Gastrocnemius medialis (tissue), 4 donors: ENCODE measurements around the gene LACTBL1. TPM values are rescaled to one million over a fixed set of nuclear protein-coding genes. Genes with fewer than 3 reads are reported as not detected.

Experiments
- ATAC-seq, 2 donors: fragments of 150-250 bp; one replicate each; pipeline ENCODE4 v1.9.1; 2016
- DNase-seq, 2 donors: peaks; one replicate each; pipeline ENCODE4 v3.0.0-alpha.2; 2019
- H3K27ac ChIP-seq, 4 donors: fragments of 200-600 bp; sonication (generic); 1 replicate in 1 of 4; 2 replicates in 3 of 4; pipeline ENCODE4 v1.5.1; 2016 to 2018; ENCODE audit warnings: mild to moderate bottlenecking in 2 of 4, moderate library complexity in 1 of 4
- H3K27me3 ChIP-seq, 3 donors: fragments of 200-600 bp; sonication (generic) in 2 of 3; 1 replicate in 1 of 3; 2 replicates in 2 of 3; pipeline versions ENCODE4 v1.5.1 to v1.6.0; 2016 to 2019; ENCODE audit warnings: mild to moderate bottlenecking in 1 of 3, moderate library complexity in 1 of 3
- H3K36me3 ChIP-seq, 2 donors: fragments of 200-600 bp; sonication (generic) in 1 of 2; one replicate each; pipeline ENCODE4 v1.5.1; 2017 to 2018
- H3K4me1 ChIP-seq, 2 donors: fragments of 200-600 bp; sonication (generic) in 1 of 2; one replicate each; pipeline ENCODE4 v1.5.1; 2016 to 2017; ENCODE audit warnings: mild to moderate bottlenecking in 2 of 2
- H3K4me3 ChIP-seq, 4 donors: fragments of 200-600 bp; sonication (generic) in 3 of 4; 1 replicate in 1 of 4; 2 replicates in 3 of 4; pipeline ENCODE4 v1.5.1; 2016 to 2019; ENCODE audit warnings: mild to moderate bottlenecking in 2 of 4
- H3K9me3 ChIP-seq, 3 donors: fragments of 200-600 bp; sonication (generic) in 2 of 3; 1 replicate in 1 of 3; 2 replicates in 2 of 3; pipeline ENCODE4 v1.5.1; 2016 to 2019
- CTCF ChIP-seq, 5 experiments: fragments of 450-650 bp in 3 of 5; fragments of 200-600 bp in 2 of 5; sonication (generic) in 2 of 5; IDR thresholded peaks in 4 of 5; conservative IDR thresholded peaks in 1 of 5; 1 replicate in 4 of 5; 2 replicates in 1 of 5; pipeline ENCODE4 v1.5.1; 2016 to 2019; ENCODE audit warnings: antibody characterized with exemption in 5 of 5, mild to moderate bottlenecking in 3 of 5, moderate library complexity in 3 of 5
- POLR2A ChIP-seq, 2 donors: fragments of 450-650 bp; IDR thresholded peaks; one replicate each; pipeline ENCODE4 v1.6.1; 2017; ENCODE audit warnings: antibody characterized with exemption in 2 of 2, mild to moderate bottlenecking in 2 of 2, moderate library complexity in 2 of 2
- in situ Hi-C, 4 donors: fragments of 200-750 bp; cut with MboI; loops; one replicate each; pipeline versions ENCODE4 v1.15.0 to v1.8.0; 2017; ENCODE audit warnings: low sequenced_read_pairs in 4 of 4
- intact Hi-C: fragments of 100-400 bp; cut with DNase I; formaldehyde crosslinking; loops from one replicate; pipeline ENCODE4 v1.15.1; 2023; ENCODE audit warnings: low total_unique reads
- total RNA-seq, 4 donors: library from RNA; depleted of rRNA; stranded (reverse); fragments of >200 nt; gene quantifications; one replicate each; pipeline versions ENCODE4 v1.1.0 to v1.2.3, GENCODE V29; 2016

The LACTBL1 gene
- total RNA-seq, 4 donors from 2014 or later: not detected

GRCh38 chr1:22935433-22935832 is 37.2 kb downstream of the LACTBL1 start:
- Histone ChIP-seq H3K4me3 (no peak overlapping the region), H3K27ac (no peak overlapping the region), H3K27me3 (peaks cover 0 to 2% (median 0%) of the 10 kb centered on the region in 3 donors), H3K4me1 (no peaks in the 10 kb centered on the region), H3K9me3 (no peaks in the 10 kb centered on the region), H3K36me3 (no peaks in the 10 kb centered on the region)
- TF ChIP-seq POLR2A (IDR thresholded peaks at IDR 0.05) (no peak), CTCF (IDR thresholded peaks at IDR 0.05 in 4 of 5, conservative IDR thresholded peaks at IDR 0.05 in 1 of 5) (no peak)
- in situ Hi-C loops (no loop called here), intact Hi-C loops (no loop called here)
- DNase-seq (no peak), ATAC-seq (no peak)

GRCh38 chr1:22932803-22933470 is 39.7 kb downstream of the LACTBL1 start:
- intact Hi-C loops (no loop called here), in situ Hi-C loops (no loop called here)
- ATAC-seq (no peak), DNase-seq (no peak)
- Histone ChIP-seq H3K4me1 (no peaks in the 10 kb centered on the region), H3K4me3 (no peak overlapping the region), H3K9me3 (no peaks in the 10 kb centered on the region), H3K27ac (no peak overlapping the region), H3K27me3 (peaks cover 0 to 2% (median 0%) of the 10 kb centered on the region in 3 donors), H3K36me3 (no peaks in the 10 kb centered on the region)
- TF ChIP-seq POLR2A (IDR thresholded peaks at IDR 0.05) (no peak), CTCF (IDR thresholded peaks at IDR 0.05 in 4 of 5, conservative IDR thresholded peaks at IDR 0.05 in 1 of 5) (no peak)

DNA sequence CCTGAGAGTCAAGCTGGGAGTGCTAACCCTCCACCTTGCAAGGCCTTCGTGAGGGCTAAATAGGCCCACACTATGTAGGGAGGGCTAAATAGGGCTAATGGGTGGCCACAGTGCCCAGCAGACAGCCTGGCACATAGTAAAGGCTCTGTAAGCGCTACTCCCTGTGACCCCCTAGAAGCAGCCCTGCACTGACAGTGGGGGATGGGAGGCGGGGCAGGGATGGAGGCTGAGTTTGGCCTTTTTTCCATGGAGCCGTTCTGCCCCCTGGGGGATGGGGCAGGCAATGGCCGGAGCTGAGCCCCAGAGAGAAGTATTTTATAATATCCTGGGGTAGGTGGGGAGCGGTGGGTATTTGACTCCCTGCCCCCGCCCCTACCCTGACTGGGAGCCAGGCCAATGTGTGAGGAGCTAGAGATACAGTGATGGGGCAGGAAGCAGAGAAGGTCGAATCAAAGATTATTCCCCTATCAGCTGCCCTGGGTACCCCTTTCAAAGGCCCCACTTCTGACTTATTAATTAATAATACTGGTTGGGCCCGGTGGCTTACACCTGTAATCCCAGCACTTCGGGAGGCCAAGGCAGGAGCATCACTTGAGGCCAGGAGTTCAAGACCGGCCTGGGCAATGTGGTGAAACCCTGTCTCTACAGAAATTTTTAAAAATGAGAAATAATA is 42.3 kb downstream of the LACTBL1 start:
- DNase-seq (no peak), ATAC-seq (no peak)
- no peaks in the 10 kb centered on the region for H3K36me3 ChIP-seq
- H3K4me3 ChIP-seq: no peak overlapping the region
- H3K27me3 ChIP-seq: peaks cover 3 to 15% (median 4%) of the 10 kb centered on the region in 3 donors
- in situ Hi-C loops: no loop called here
- intact Hi-C loops: no loop called here
- no peaks in the 10 kb centered on the region for H3K4me1 ChIP-seq
- no peak overlapping the region for H3K27ac ChIP-seq
- no peaks in the 10 kb centered on the region for H3K9me3 ChIP-seq
- TF ChIP-seq POLR2A (IDR thresholded peaks at IDR 0.05) (no peak), CTCF (IDR thresholded peaks at IDR 0.05 in 4 of 5, conservative IDR thresholded peaks at IDR 0.05 in 1 of 5) (peak in 4 of 5 experiments; percentile 29 to 45 (median 32))

- Histone ChIP-seq H3K27ac (no peak overlapping the region), H3K4me3 (no peak overlapping the region), H3K27me3 (peaks cover 4 to 17% (median 4%) of the 10 kb centered on the region in 3 donors), H3K9me3 (no peaks in the 10 kb centered on the region), H3K4me1 (no peaks in the 10 kb centered on the region), H3K36me3 (no peaks in the 10 kb centered on the region)
- in situ Hi-C loops (no loop called here), intact Hi-C loops (no loop called here)
- TF ChIP-seq CTCF (IDR thresholded peaks at IDR 0.05 in 4 of 5, conservative IDR thresholded peaks at IDR 0.05 in 1 of 5): no peak
- TF ChIP-seq POLR2A (IDR thresholded peaks at IDR 0.05): no peak
- DNase-seq (no peak), ATAC-seq (no peak)
Observed at GRCh38 chr1:22925111-22925510, 47.6 kb downstream of the LACTBL1 start.
